BE2C (cell line): Measurements from ENCODE around the gene TESK2.
A peak's percentile ranks its signal among the peaks of the same experiment; 100 is the strongest.

Experiments
- DNase-seq: peaks from one replicate; pipeline ENCODE4 v3.0.0-alpha.2; 2020
- H3K27me3 ChIP-seq: fragments of 250-450 bp; sonication (Bioruptor Pico); 2 replicates; pipeline ENCODE4 v1.5.1; 2020; ENCODE audit warnings: mild to moderate bottlenecking
- H3K36me3 ChIP-seq: fragments of 250-450 bp; sonication (Bioruptor Pico); 2 replicates; pipeline ENCODE4 v1.5.1; 2020; ENCODE audit warnings: mild to moderate bottlenecking
- H3K4me1 ChIP-seq: fragments of 250-450 bp; sonication (Bioruptor Pico); 2 replicates; pipeline ENCODE4 v1.5.1; 2020
- H3K4me3 ChIP-seq: 2 replicates; pipeline ENCODE4 v1.5.1; 2011; ENCODE audit warnings: low read depth, low read length
- H3K9me3 ChIP-seq: fragments of 250-450 bp; sonication (Bioruptor Pico); 2 replicates; pipeline ENCODE4 v1.5.1; 2020
- TF ChIP-seq, protein P1 (sequence below): IDR thresholded peaks from 2 replicates; pipeline ENCODE4 v1.5.1; 2012; ENCODE audit warnings: mild to moderate bottlenecking, low read depth, low read length

Gene TESK2

DNA sequence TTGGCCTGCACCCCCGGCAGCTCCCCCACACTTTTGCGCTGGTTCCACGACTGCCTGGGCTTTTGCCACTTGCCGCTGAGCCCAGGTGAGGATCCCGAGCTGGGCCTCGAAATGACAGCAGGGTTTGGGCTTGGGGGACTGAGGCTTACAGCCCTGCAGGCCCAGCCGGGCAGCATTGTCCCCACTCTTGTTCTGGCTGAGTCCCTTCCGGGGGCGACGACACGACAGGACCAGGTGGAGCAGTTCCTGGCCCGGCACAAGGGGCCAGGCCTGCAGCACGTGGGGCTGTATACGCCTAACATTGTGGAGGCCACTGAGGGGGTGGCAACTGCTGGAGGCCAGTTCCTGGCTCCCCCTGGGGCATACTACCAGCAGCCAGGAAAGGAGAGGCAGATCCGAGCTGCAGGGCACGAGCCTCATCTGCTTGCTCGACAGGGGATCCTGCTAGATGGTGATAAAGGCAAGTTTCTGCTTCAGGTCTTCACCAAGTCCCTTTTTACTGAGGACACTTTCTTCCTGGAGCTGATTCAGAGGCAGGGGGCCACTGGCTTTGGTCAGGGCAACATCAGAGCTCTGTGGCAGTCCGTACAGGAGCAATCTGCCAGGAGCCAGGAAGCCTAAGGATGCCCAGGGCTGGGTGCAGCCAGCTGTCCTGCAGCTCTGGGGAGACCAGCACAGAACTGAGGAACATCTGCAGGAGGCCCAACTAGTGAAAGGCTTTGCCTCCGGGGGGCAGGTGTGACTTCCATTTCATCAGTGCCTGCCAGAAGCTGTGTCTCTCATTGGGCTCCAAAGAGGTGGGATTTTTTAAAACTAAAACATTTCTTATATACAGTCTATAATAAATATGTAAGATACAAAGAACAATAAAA, 163.1 kb downstream of the TESK2 start:
- Histone ChIP-seq H3K9me3 (no peaks in the 10 kb centered on the region), H3K4me3 (peak overlapping the region; percentile 24), H3K4me1 (no peaks in the 10 kb centered on the region; the same call in 1 of the 2 replicates), H3K27me3 (no peaks in the 10 kb centered on the region), H3K36me3 (no peaks in the 10 kb centered on the region)
- no peak for DNase-seq
- TF ChIP-seq, protein P1, sequence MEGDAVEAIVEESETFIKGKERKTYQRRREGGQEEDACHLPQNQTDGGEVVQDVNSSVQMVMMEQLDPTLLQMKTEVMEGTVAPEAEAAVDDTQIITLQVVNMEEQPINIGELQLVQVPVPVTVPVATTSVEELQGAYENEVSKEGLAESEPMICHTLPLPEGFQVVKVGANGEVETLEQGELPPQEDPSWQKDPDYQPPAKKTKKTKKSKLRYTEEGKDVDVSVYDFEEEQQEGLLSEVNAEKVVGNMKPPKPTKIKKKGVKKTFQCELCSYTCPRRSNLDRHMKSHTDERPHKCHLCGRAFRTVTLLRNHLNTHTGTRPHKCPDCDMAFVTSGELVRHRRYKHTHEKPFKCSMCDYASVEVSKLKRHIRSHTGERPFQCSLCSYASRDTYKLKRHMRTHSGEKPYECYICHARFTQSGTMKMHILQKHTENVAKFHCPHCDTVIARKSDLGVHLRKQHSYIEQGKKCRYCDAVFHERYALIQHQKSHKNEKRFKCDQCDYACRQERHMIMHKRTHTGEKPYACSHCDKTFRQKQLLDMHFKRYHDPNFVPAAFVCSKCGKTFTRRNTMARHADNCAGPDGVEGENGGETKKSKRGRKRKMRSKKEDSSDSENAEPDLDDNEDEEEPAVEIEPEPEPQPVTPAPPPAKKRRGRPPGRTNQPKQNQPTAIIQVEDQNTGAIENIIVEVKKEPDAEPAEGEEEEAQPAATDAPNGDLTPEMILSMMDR = no peak

DNA sequence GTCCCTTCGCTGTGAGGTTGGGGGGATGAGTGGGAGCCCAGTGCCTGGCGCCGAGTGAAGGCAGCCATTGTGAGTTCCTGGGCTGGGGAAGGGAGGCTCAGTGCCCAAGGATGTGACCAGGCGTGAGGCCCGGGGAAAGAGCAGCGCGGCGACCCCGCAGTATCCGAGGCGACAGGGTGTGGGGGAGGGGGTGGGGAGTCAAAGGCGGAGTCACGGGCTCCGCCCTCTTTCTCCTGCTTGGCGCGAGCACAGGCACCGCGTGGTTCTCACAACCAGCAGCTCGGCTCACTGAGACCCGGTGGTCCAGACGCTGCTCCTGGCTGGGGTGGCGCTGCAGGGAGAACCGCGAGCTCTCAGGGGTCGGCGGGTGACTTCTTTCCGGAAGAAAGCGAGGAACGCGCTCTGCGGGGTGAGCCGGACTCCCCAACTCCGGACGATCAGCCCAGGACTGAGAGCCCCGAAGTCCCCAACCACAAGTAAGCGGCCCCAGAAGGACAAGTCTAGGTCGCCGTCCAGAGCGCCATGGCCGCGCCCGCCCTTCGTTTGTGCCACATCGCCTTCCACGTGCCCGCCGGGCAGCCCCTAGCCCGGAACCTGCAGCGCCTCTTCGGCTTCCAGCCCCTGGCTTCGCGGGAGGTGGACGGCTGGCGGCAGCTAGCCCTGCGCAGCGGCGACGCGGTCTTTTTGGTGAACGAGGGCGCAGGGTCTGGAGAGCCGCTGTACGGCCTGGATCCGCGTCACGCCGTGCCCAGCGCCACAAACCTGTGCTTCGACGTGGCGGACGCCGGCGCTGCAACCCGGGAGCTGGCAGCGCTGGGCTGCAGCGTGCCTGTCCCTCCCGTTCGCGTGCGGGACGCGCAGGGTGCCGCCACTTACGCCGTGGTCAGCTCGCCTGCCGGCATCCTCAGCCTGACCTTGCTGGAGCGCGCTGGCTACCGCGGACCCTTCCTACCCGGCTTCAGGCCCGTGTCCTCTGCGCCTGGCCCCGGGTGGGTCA, 164.0 kb downstream of the TESK2 start, which contains the start of gene HPDL:
Gene HPDL (plus strand): TSS at position 269 of the 997 bp plus-strand sequence. CDS start 254 bp downstream, at position 523.
- DNase-seq = peak; percentile 76

GRCh38 chr1:45325851-45326506, 165.0 kb downstream of the TESK2 start:
- no peak for DNase-seq
- TF ChIP-seq, protein P1 = no peak
- no peaks in the 10 kb centered on the region for H3K9me3 ChIP-seq
- no peaks in the 10 kb centered on the region for H3K36me3 ChIP-seq
- no peaks in the 10 kb centered on the region for H3K27me3 ChIP-seq
- H3K4me3 ChIP-seq = peak overlapping the region; percentile 44
- no peaks in the 10 kb centered on the region; the same call in 1 of the 2 replicates for H3K4me1 ChIP-seq

More for the DNA sequence above, 164.0 kb downstream of the TESK2 start, which contains the start of gene HPDL:
- H3K4me3 ChIP-seq = peak within 1 kb of the TSS; percentile 44
- H3K27me3 ChIP-seq = no peaks in the 10 kb centered on the region
- H3K4me1 ChIP-seq = no peaks in the 10 kb centered on the region; the same call in 1 of the 2 replicates
- H3K9me3 ChIP-seq = no peaks in the 10 kb centered on the region
- H3K36me3 ChIP-seq = no peaks in the 10 kb centered on the region
- TF ChIP-seq, protein P1 = no peak

GRCh38 chr1:45322486-45323040, 168.4 kb downstream of the TESK2 start:
- DNase-seq = no peak
- Histone ChIP-seq H3K9me3 (no peaks in the 10 kb centered on the region), H3K36me3 (no peaks in the 10 kb centered on the region), H3K4me1 (no peaks in the 10 kb centered on the region; the same call in 1 of the 2 replicates), H3K4me3 (no peak overlapping the region), H3K27me3 (no peaks in the 10 kb centered on the region)
- TF ChIP-seq, protein P1 = no peak

DNA sequence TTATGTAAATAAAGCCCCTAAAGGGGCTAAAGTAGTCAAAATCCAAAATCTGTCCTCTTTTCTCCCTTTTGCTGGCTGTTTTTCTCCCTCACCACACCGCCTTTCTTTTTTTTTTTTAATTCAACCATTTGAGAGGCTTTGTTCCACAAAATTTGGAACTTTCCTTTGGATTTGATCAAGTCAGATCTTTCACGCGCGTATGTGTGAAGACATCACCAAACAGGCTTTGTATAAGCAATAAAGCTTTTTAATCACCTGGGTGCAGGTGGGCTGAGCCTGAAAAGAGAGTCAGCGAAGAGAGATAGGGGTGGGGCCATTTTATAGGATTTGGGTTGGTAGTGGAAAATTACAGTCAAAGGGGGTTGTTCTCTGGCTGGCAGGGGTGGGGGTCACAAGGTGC, 169.5 kb downstream of the TESK2 start:
- TF ChIP-seq, protein P1 = no peak
- DNase-seq = no peak
- no peak overlapping the region for H3K4me3 ChIP-seq
- no peaks in the 10 kb centered on the region for H3K9me3 ChIP-seq
- no peaks in the 10 kb centered on the region; the same call in 1 of the 2 replicates for H3K4me1 ChIP-seq
- H3K27me3 ChIP-seq = no peaks in the 10 kb centered on the region
- no peaks in the 10 kb centered on the region for H3K36me3 ChIP-seq
